Upper lobe of left lung (tissue), 4 donors: ENCODE data around the gene LRIG2.
"Not testable (repeated sequence)": the region's sequence is repeated elsewhere in the genome, so short reads cannot be mapped to it uniquely, and the experiment has no call there.

Experiments
- POLR2AphosphoS5 ChIP-seq, 2 donors: sonication (generic); formaldehyde crosslinking; IDR thresholded peaks; one replicate each; pipeline ENCODE4 v1.5.1; 2017; ENCODE audit warnings: antibody characterized with exemption in 2 of 2
- TF ChIP-seq, protein P1 (sequence below), 6 experiments: fragments of 450-650 bp in 4 of 6; fragments of 200-600 bp in 2 of 6; sonication (generic) in 2 of 6; IDR thresholded peaks; one replicate each; pipeline ENCODE4 v1.5.1; 2016 to 2019; ENCODE audit warnings: antibody characterized with exemption in 6 of 6

GRCh38 chr1:113158743-113159142 lies 85.7 kb downstream of the LRIG2 start:
- TF ChIP-seq, protein P1, sequence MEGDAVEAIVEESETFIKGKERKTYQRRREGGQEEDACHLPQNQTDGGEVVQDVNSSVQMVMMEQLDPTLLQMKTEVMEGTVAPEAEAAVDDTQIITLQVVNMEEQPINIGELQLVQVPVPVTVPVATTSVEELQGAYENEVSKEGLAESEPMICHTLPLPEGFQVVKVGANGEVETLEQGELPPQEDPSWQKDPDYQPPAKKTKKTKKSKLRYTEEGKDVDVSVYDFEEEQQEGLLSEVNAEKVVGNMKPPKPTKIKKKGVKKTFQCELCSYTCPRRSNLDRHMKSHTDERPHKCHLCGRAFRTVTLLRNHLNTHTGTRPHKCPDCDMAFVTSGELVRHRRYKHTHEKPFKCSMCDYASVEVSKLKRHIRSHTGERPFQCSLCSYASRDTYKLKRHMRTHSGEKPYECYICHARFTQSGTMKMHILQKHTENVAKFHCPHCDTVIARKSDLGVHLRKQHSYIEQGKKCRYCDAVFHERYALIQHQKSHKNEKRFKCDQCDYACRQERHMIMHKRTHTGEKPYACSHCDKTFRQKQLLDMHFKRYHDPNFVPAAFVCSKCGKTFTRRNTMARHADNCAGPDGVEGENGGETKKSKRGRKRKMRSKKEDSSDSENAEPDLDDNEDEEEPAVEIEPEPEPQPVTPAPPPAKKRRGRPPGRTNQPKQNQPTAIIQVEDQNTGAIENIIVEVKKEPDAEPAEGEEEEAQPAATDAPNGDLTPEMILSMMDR (IDR thresholded peaks at IDR 0.05): not testable (repeated sequence)
- not testable (repeated sequence) for TF ChIP-seq POLR2AphosphoS5 (IDR thresholded peaks at IDR 0.05)
